ENCODE measurements around the gene DNMBP.

DNA sequence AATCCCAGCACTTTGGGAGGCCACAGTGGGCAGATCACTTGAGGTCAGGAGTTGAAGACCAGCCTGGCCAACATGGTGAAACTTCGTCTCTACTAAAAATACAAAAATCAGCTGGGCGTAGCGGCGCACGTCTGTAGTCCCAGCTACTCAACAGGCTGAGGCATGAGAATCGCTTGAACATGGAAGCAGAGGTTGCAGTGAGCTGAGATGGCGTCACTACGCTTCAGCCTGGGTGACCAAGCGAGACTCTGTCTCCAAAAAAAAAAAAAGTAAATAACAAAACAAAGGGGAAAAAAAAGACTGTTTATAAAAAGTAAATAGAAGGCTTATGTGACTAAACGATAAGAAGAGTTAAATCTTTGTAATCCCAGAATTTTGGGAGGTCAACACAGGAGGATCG lies 15.0 kb upstream of the DNMBP start:
- TF ChIP-seq, protein P1, sequence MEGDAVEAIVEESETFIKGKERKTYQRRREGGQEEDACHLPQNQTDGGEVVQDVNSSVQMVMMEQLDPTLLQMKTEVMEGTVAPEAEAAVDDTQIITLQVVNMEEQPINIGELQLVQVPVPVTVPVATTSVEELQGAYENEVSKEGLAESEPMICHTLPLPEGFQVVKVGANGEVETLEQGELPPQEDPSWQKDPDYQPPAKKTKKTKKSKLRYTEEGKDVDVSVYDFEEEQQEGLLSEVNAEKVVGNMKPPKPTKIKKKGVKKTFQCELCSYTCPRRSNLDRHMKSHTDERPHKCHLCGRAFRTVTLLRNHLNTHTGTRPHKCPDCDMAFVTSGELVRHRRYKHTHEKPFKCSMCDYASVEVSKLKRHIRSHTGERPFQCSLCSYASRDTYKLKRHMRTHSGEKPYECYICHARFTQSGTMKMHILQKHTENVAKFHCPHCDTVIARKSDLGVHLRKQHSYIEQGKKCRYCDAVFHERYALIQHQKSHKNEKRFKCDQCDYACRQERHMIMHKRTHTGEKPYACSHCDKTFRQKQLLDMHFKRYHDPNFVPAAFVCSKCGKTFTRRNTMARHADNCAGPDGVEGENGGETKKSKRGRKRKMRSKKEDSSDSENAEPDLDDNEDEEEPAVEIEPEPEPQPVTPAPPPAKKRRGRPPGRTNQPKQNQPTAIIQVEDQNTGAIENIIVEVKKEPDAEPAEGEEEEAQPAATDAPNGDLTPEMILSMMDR (IDR thresholded peaks at IDR 0.05): no peak
- TF ChIP-seq, protein P2, sequence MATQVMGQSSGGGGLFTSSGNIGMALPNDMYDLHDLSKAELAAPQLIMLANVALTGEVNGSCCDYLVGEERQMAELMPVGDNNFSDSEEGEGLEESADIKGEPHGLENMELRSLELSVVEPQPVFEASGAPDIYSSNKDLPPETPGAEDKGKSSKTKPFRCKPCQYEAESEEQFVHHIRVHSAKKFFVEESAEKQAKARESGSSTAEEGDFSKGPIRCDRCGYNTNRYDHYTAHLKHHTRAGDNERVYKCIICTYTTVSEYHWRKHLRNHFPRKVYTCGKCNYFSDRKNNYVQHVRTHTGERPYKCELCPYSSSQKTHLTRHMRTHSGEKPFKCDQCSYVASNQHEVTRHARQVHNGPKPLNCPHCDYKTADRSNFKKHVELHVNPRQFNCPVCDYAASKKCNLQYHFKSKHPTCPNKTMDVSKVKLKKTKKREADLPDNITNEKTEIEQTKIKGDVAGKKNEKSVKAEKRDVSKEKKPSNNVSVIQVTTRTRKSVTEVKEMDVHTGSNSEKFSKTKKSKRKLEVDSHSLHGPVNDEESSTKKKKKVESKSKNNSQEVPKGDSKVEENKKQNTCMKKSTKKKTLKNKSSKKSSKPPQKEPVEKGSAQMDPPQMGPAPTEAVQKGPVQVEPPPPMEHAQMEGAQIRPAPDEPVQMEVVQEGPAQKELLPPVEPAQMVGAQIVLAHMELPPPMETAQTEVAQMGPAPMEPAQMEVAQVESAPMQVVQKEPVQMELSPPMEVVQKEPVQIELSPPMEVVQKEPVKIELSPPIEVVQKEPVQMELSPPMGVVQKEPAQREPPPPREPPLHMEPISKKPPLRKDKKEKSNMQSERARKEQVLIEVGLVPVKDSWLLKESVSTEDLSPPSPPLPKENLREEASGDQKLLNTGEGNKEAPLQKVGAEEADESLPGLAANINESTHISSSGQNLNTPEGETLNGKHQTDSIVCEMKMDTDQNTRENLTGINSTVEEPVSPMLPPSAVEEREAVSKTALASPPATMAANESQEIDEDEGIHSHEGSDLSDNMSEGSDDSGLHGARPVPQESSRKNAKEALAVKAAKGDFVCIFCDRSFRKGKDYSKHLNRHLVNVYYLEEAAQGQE (IDR thresholded peaks at IDR 0.05; ENCODE audit: insufficient read depth in 1 of 2, low read depth in 2 of 2, low read length in 1 of 2): no peak
- TF ChIP-seq POLR2AphosphoS5 (IDR thresholded peaks at IDR 0.05; ENCODE audit: low read depth, low read length) (no peak), SIN3A (IDR thresholded peaks at IDR 0.05; ENCODE audit: borderline replicate concordance, insufficient read depth, low read depth, low read length) (no peak), TCF7L2 (IDR thresholded peaks at IDR 0.05; ENCODE audit: low read depth, low read length) (no peak)

Measured in Panc1 (cell line).